K562 (cell line): ENCODE results near the gene GALM. TPM values are rescaled to one million over a fixed set of nuclear protein-coding genes. Genes with fewer than 3 reads are reported as not detected.

Experiments used
- ATAC-seq: fragments of 200-7000 bp; cut with Tn5 transposase; 3 replicates; pipeline ENCODE4 v1.9.1; 2020; ENCODE audit warnings: moderate library complexity
- BruUV-seq: library from RNA; stranded (reverse); fragments of 400-500 nt; replicated peaks from 2 replicates; lab custom pipeline; 2021; lab: Mats Ljungman, UMichigan
- CTCF ChIA-PET: fragments of 300-600 bp; formaldehyde crosslinking; extraction: SDS; loops from one replicate; lab custom pipeline; 2021; ENCODE audit warnings: low intra/inter-chr PET ratio; lab: Yijun Ruan, JAX
- POLR2A ChIA-PET: fragments of 300-600, 350-650 bp; sonication (Branson Sonifier 250); formaldehyde crosslinking; extraction: SDS; loops from one replicate; lab custom pipeline; 2021; ENCODE audit warnings: antibody characterized with exemption, inconsistent platforms; lab: Yijun Ruan, JAX
- DNase-seq, 4 experiments: peaks; one replicate each; pipeline versions ENCODE4 v3.0.0 to v3.0.0-alpha.2; 2011 to 2018; ENCODE audit warnings: low spot score in 3 of 4, mixed read lengths in 3 of 4; ENCODE audit errors: extremely low read depth in 1 of 4
- FAIRE-seq: peaks from 2 replicates; lab custom pipeline; 2011; peaks lifted over from hg19 to GRCh38; lab: Jason Lieb, UNC
- H2AFZ ChIP-seq: 2 replicates; pipeline ENCODE4 v1.6.0; 2011; ENCODE audit warnings: low read depth, low read length, control low read depth, inconsistent platforms
- H3K27ac ChIP-seq: fragments of 200-600 bp; 3 replicates; pipeline ENCODE4 v1.8.0; 2011; ENCODE audit warnings: low read depth, mild to moderate bottlenecking, control low read depth, inconsistent platforms, low read length, moderate library complexity, mixed read lengths; ENCODE audit errors: extremely low read depth
- H3K27me3 ChIP-seq, 2 experiments: fragments of 300-600 bp in 1 of 2; 2 replicates in 1 of 2; 3 replicates in 1 of 2; pipeline versions ENCODE4 v1.6.0 to v1.8.0; 2011; ENCODE audit warnings: inconsistent platforms in 2 of 2, low read length in 2 of 2, mild to moderate bottlenecking in 1 of 2, mixed read lengths in 1 of 2, moderate library complexity in 1 of 2; ENCODE audit not compliant: control insufficient read depth in 2 of 2, insufficient read depth in 2 of 2
- H3K36me3 ChIP-seq: fragments of 300-600 bp; 3 replicates; pipeline ENCODE4 v1.8.0; 2011; ENCODE audit warnings: mild to moderate bottlenecking, low read length, inconsistent platforms; ENCODE audit not compliant: control insufficient read depth, insufficient read depth
- H3K4me1 ChIP-seq, 2 experiments: fragments of 200-600 bp in 1 of 2; replicated peaks in 1 of 2; 2 replicates in 1 of 2; 3 replicates in 1 of 2; pipeline versions ENCODE4 v1.5.1 to v1.8.0; 2011; ENCODE audit warnings: inconsistent platforms in 2 of 2, low read length in 2 of 2, mild to moderate bottlenecking in 1 of 2, mixed read lengths in 1 of 2, moderate library complexity in 1 of 2; ENCODE audit not compliant: control insufficient read depth in 2 of 2, insufficient read depth in 2 of 2
- H3K4me2 ChIP-seq: 2 replicates; pipeline ENCODE4 v1.6.1; 2011; ENCODE audit warnings: low read length, control low read depth, inconsistent platforms, mixed read lengths; ENCODE audit not compliant: insufficient read depth
- H3K4me3 ChIP-seq: fragments of 200-600 bp; sonication (generic), shearing (Covaris generic); 2 replicates; pipeline ENCODE4 v1.5.1; 2016; ENCODE audit warnings: control low read depth, inconsistent platforms
- H3K79me2 ChIP-seq: fragments of 200-600 bp; 3 replicates; pipeline ENCODE4 v1.8.0; 2011; ENCODE audit warnings: low read length, inconsistent platforms; ENCODE audit not compliant: control insufficient read depth, insufficient read depth
- H3K9ac ChIP-seq, 2 experiments: 2 replicates each; pipeline versions ENCODE4 v1.6.0 to v1.6.1; 2011; ENCODE audit warnings: low read depth in 2 of 2, low read length in 2 of 2, control low read depth in 1 of 2, inconsistent platforms in 1 of 2, mild to moderate bottlenecking in 1 of 2, mixed read lengths in 1 of 2; ENCODE audit not compliant: insufficient read depth in 1 of 2
- H3K9me1 ChIP-seq: one replicate; pipeline ENCODE4 v1.6.0; 2011; ENCODE audit warnings: inconsistent platforms, mild to moderate bottlenecking, low read length, moderate library complexity; ENCODE audit not compliant: control insufficient read depth, insufficient read depth
- H3K9me3 ChIP-seq: replicated peaks from 2 replicates; pipeline ENCODE4 v1.5.1; 2011; ENCODE audit warnings: low read depth, low read length, inconsistent platforms; ENCODE audit not compliant: control insufficient read depth, insufficient read depth
- H4K20me1 ChIP-seq: replicated peaks from 2 replicates; pipeline ENCODE4 v1.6.1; 2011; ENCODE audit warnings: low read length, inconsistent platforms, mixed read lengths; ENCODE audit not compliant: control insufficient read depth, insufficient read depth
- BHLHE40 ChIP-seq: IDR thresholded peaks from 2 replicates; pipeline ENCODE4 v1.6.1; 2011; ENCODE audit warnings: low read length, improper control_type of control experiment
- ESRRA ChIP-seq: fragments of 450-650 bp; IDR thresholded peaks from 2 replicates; pipeline ENCODE4 v1.6.1; 2014; ENCODE audit warnings: low read depth, mild to moderate bottlenecking, moderate library complexity, borderline replicate concordance
- L3MBTL2 ChIP-seq: fragments of 450-650 bp; IDR thresholded peaks from 2 replicates; pipeline ENCODE4 v1.6.1; 2016; ENCODE audit warnings: mild to moderate bottlenecking, moderate library complexity
- MLLT1 ChIP-seq, 2 experiments: fragments of 450-650 bp; IDR thresholded peaks; 2 replicates each; pipeline ENCODE4 v1.6.1; 2016
- NBN ChIP-seq: fragments of 450-650 bp; IDR thresholded peaks from 2 replicates; pipeline ENCODE4 v1.6.1; 2016; ENCODE audit warnings: low read depth, mild to moderate bottlenecking
- NFE2 ChIP-seq: IDR thresholded peaks from 2 replicates; pipeline ENCODE4 v1.6.1; 2014; ENCODE audit warnings: antibody characterized with exemption, low read depth
- PKNOX1 ChIP-seq: fragments of 450-650 bp; IDR thresholded peaks from 2 replicates; pipeline ENCODE4 v1.6.1; 2016
- RNF219 ChIP-seq: fragments of 250-450 bp; sonication (Bioruptor Pico); IDR thresholded peaks from 2 replicates; pipeline ENCODE4 v1.5.0; 2022; ENCODE audit warnings: mild to moderate bottlenecking
- SMAD4 ChIP-seq: fragments of 250-450 bp; sonication (Bioruptor Pico); conservative IDR thresholded peaks from 2 replicates; pipeline ENCODE4 v1.8.0; 2021; ENCODE audit warnings: inconsistent platforms, mild to moderate bottlenecking, moderate library complexity
- SOX6 ChIP-seq: fragments of 450-650 bp; IDR thresholded peaks from 2 replicates; pipeline ENCODE4 v1.6.1; 2014; ENCODE audit warnings: mild to moderate bottlenecking
- SPI1 ChIP-seq: IDR thresholded peaks from 2 replicates; pipeline ENCODE4 v1.6.1; 2011; ENCODE audit warnings: low read depth, low read length, control low read depth, borderline replicate concordance
- VEZF1 ChIP-seq: fragments of 200-800 bp; sonication (Bioruptor generic); IDR thresholded peaks from 2 replicates; pipeline ENCODE4 v1.6.1; 2017; ENCODE audit warnings: missing genetic modification characterization, missing compliant biosample characterization
- WGBS: fragments of 100-300 bp; shearing (Covaris generic); methylation state at CpG from one replicate; pipeline ENCODE4 v1.1.6; 2016; ENCODE audit warnings: low coverage, mixed read lengths; ENCODE audit not compliant: insufficient coverage; ENCODE audit errors: missing lambda C conversion rate; 5-methylcytosine and 5-hydroxymethylcytosine counted together
- in situ Hi-C: fragments of 300-500 bp; cut with MboI; formaldehyde crosslinking; loops from 4 replicates; pipeline ENCODE4 v1.15.0; 2018; ENCODE audit warnings: inconsistent platforms, mixed read lengths
- intact Hi-C: fragments of 100-400 bp; cut with micrococcal nuclease; formaldehyde crosslinking; loops from 2 replicates; pipeline ENCODE4 v1.14.2; 2022
- polyA plus RNA-seq, 8 experiments: library from polyadenylated mRNA; depleted of rRNA in 4 of 8; stranded (reverse) in 5 of 8; unstranded in 3 of 8; fragments of >200 nt; fragmentation: Nextera tagmentation in 2 of 8; fragmentation: Illumina TruSeq in 1 of 8; extraction: Ambion mirVana in 2 of 8; extraction: Trizol in 1 of 8; gene quantifications; 2 replicates each; pipeline versions ENCODE4 v1.2.1 to v1.2.3, GENCODE V29; 2011 to 2014; ENCODE audit warnings: inconsistent platforms in 1 of 8, missing spikeins in 1 of 8
- total RNA-seq, 7 experiments: library from RNA; depleted of rRNA in 6 of 7; stranded (reverse); fragments of >200 nt in 6 of 7; fragmentation: Illumina TruSeq in 2 of 7; extraction: Trizol in 2 of 7; gene quantifications; 2 replicates each; pipeline versions ENCODE4 v1.2.1 to v1.2.3, GENCODE V29; 2011 to 2021; ENCODE audit warnings: low replicate concordance in 1 of 7

Gene GALM
- total and polyA plus RNA-seq, 9 of the 15 experiments (the other 6 are each of a cell fraction or from before 2014, with no cell fraction given), result 22.1 to 51.7 (median 27.9) TPM

- intact Hi-C loops (no loop called here), in situ Hi-C loops (no loop called here)
- Histone ChIP-seq H3K79me2 (no peaks in the 10 kb centered on the region), H3K9me1 (no peaks in the 10 kb centered on the region), H3K9me3 (0 out of 2 replicates have a peak, but pooled peaks cover 3% of the 10 kb centered on the region), H4K20me1 (no peaks in the 10 kb centered on the region), H3K27me3 (no peaks in the 10 kb centered on the region), H3K4me1 (peaks cover 0 to 40% of the 10 kb centered on the region in 2 experiments; a peak in 3 of 5 replicates), H2AFZ (peak overlapping the region; percentile 83), H3K4me2 (no peak overlapping the region), H3K9ac (no peak overlapping the region), H3K4me3 (no peak overlapping the region), H3K36me3 (no peaks in the 10 kb centered on the region), H3K27ac (peak overlapping the region; percentile 42; the same call in 2 of the 3 replicates)
- FAIRE-seq, result no peak
- no TSS peak for BruUV-seq
- no peak for ATAC-seq
- CTCF ChIA-PET, result no interaction called here
- whole genome bisulfite sequencing, result 31% methylated on average over 3 of the region's 3 CpGs
- POLR2A ChIA-PET, result interaction anchor here (0.6 kb wide), 1 partner anchor 21 kb away, joined by 3 read pairs; no protein-coding TSS in a partner anchor
- DNase-seq, result no peak
- TF ChIP-seq PKNOX1 (peak; percentile 11; the same call in 1 of the 2 replicates), L3MBTL2 (peak; percentile 67), SMAD4 (CRISPR knock-in tag) (0 out of 2 replicates have a peak, but pooled peaks have one; percentile 20), VEZF1 (CRISPR knock-in tag) (no peak), RNF219 (CRISPR knock-in tag) (no peak), NBN (no peak), BHLHE40 (peak; percentile 40; the same call in 1 of the 2 replicates), MLLT1 (IDR thresholded peaks at IDR 0.05) (peak in 1 of 2 experiments; percentile 77; a peak in 2 of 4 replicates), SOX6 (peak; percentile 84; the same call in 1 of the 2 replicates), SPI1 (peak; percentile 63; the same call in 1 of the 2 replicates), ESRRA (peak; percentile 89; the same call in 1 of the 2 replicates), NFE2 (no peak)
Measured at GRCh38 chr2:38622210-38622609, 43.7 kb upstream of the GALM start.
